IMR-90 (cell line): ENCODE data around the gene CTSL.

Experiments
- CEBPB ChIP-seq: IDR thresholded peaks from 2 replicates; pipeline ENCODE4 v1.6.1; 2012; ENCODE audit warnings: low read depth, low read length, improper control_type of control experiment
- FOS ChIP-seq: fragments of 150-350 bp; IDR thresholded peaks from 2 replicates; pipeline ENCODE4 v1.6.1; 2016; ENCODE audit warnings: low read depth, low read length
- MAFK ChIP-seq: IDR thresholded peaks from 2 replicates; pipeline ENCODE4 v1.6.1; 2012; ENCODE audit warnings: low read depth, low read length, improper control_type of control experiment
- NFE2L2 ChIP-seq: fragments of 150-350 bp; IDR thresholded peaks from 2 replicates; pipeline ENCODE4 v1.6.1; 2016; ENCODE audit warnings: low read depth, mild to moderate bottlenecking, low read length
- POLR2A ChIP-seq: IDR thresholded peaks from 2 replicates; pipeline ENCODE4 v1.6.1; 2012; ENCODE audit warnings: mild to moderate bottlenecking, low read depth, low read length
- RAD21 ChIP-seq: IDR thresholded peaks from 2 replicates; pipeline ENCODE4 v1.6.1; 2012; ENCODE audit warnings: low read length, improper control_type of control experiment
- RCOR1 ChIP-seq: IDR thresholded peaks from 2 replicates; pipeline ENCODE4 v1.6.1; 2012; ENCODE audit warnings: mild to moderate bottlenecking, low read length, improper control_type of control experiment; ENCODE audit not compliant: insufficient replicate concordance
- RFX5 ChIP-seq: IDR thresholded peaks from 2 replicates; pipeline ENCODE4 v1.8.0; 2012; ENCODE audit warnings: low read depth, mild to moderate bottlenecking, low read length, moderate library complexity
- SMC3 ChIP-seq: fragments of 150-350 bp; IDR thresholded peaks from 2 replicates; pipeline ENCODE4 v1.6.1; 2016; ENCODE audit warnings: low read depth, mild to moderate bottlenecking, antibody characterized with exemption, low read length, moderate library complexity
- USF2 ChIP-seq: fragments of 150-350 bp; IDR thresholded peaks from 2 replicates; pipeline ENCODE4 v1.6.1; 2017; ENCODE audit warnings: mild to moderate bottlenecking, antibody characterized with exemption, low read length, low read depth
- TF ChIP-seq, protein P1 (sequence below): conservative IDR thresholded peaks from 2 replicates; pipeline ENCODE4 v1.5.1; 2012; ENCODE audit warnings: mild to moderate bottlenecking, low read depth, low read length, improper control_type of control experiment

DNA sequence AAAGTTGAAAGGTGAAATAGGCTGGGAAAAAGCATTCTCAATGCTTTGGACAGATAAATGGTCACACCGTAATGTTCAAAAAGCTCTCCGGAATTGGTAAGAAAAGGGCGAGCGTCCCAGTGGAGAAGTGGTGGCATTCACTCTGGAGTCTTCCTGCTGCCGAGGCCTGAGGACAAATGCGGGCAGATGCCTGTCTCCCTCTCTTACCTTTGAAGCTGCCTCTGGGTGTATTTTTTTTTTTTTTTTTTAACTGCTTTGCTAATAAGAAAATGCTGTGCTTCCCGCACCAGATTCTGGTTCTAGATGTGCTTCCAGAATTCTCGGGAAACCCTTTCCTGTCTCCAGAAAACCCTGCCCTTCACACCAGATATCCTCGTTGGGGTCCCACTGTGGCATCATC lies 24.4 kb upstream of the CTSL start:
- no peak for TF ChIP-seq POLR2A
- no peak for TF ChIP-seq FOS
- TF ChIP-seq USF2 = no peak
- TF ChIP-seq RFX5 = no peak
- TF ChIP-seq, protein P1, sequence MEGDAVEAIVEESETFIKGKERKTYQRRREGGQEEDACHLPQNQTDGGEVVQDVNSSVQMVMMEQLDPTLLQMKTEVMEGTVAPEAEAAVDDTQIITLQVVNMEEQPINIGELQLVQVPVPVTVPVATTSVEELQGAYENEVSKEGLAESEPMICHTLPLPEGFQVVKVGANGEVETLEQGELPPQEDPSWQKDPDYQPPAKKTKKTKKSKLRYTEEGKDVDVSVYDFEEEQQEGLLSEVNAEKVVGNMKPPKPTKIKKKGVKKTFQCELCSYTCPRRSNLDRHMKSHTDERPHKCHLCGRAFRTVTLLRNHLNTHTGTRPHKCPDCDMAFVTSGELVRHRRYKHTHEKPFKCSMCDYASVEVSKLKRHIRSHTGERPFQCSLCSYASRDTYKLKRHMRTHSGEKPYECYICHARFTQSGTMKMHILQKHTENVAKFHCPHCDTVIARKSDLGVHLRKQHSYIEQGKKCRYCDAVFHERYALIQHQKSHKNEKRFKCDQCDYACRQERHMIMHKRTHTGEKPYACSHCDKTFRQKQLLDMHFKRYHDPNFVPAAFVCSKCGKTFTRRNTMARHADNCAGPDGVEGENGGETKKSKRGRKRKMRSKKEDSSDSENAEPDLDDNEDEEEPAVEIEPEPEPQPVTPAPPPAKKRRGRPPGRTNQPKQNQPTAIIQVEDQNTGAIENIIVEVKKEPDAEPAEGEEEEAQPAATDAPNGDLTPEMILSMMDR = no peak
- TF ChIP-seq NFE2L2 = no peak
- no peak for TF ChIP-seq RAD21
- TF ChIP-seq RCOR1 = no peak
- TF ChIP-seq SMC3 = no peak
- TF ChIP-seq MAFK = no peak
- no peak for TF ChIP-seq CEBPB
